Breast epithelium (tissue), 3 donors: Measurements from ENCODE around the gene NEK8.

Experiments used
- CTCF ChIP-seq, 3 donors: fragments of 450-650 bp; IDR thresholded peaks; one replicate each; pipeline ENCODE4 v1.5.1; 2016 to 2017; ENCODE audit warnings: antibody characterized with exemption in 3 of 3, mild to moderate bottlenecking in 3 of 3, moderate library complexity in 3 of 3
- POLR2A ChIP-seq: fragments of 450-650 bp; IDR thresholded peaks from one replicate; pipeline ENCODE4 v1.6.1; 2016; ENCODE audit warnings: antibody characterized with exemption, mild to moderate bottlenecking, moderate library complexity

- TF ChIP-seq POLR2A, result no peak
- TF ChIP-seq CTCF (IDR thresholded peaks at IDR 0.05), result no peak
Measured at GRCh38 chr17:28774206-28774605, 45.6 kb downstream of the NEK8 start.
